Fibroblast of gingiva (primary cell): Measurements from ENCODE around the gene MAML3.

Experiments used
- DNase-seq: peaks from one replicate; pipeline ENCODE4 v3.0.0-alpha.2; 2011; ENCODE audit warnings: low read depth

MAML3 gene

DNA sequence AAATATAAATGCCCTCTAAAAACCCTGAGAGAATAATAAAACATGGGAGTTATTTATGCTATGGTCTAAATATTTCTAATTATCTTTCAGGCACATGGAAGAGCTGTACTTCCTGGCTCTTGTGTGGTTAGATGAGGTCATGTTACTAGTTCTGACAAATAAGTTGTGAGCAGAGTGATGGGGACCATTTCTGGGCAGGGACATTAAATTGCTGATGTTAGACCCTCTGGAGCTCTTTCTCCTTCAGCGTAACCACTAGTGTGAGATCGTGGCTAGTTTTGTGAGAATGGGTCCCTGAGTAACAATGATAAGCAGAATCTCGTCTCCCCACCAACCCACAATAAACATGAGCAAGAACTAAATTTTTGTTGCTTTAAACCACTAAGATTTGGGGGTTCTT, 108.0 kb downstream of the MAML3 start:
- no peak for DNase-seq

DNA sequence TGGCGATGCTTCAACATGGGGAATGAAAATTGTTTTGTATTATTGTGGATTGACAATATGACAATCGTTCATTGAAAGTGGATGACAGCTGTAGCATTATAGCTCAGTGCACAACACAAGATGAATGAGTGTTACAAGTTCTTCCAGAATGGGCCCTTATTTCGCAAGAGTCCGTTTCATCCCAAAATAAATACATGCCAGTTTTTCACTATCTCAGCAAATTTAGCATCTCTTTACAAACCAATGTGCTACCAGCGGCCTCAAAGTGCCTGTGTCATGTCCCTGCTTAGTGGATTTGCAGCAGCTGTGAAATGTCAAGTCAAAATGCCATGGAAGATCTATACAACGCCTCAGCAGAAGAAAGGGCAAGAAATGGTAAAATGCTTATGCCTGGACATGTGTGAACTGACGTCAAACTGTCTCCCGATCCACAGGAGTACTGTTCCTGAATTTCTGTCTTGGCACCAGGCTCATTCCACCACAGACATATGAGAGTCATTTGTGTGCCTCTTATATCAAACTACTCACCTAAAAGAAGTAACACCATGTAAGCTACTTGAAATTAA, 109.6 kb downstream of the MAML3 start:
- DNase-seq, result peak; percentile 44

DNA sequence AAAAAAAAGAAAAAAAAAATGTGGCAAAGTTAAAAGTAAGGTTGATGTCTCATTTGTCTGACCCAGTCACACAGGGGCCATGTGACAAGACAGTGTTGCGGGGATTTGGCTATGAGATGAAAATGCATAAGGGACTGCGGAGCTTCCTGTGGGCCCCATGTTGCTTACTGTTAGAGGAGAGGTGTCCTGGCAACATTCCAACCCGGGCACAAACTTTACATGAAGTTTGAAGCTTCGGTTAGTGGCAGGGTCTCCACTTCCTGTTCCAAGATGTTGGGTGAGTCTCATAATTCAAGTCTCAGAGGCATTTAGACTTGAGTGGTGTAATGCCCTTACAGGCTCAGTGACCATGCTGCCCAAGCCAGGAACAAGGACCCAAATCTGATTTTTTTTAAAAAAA, 111.3 kb downstream of the MAML3 start:
- DNase-seq, result no peak

DNA sequence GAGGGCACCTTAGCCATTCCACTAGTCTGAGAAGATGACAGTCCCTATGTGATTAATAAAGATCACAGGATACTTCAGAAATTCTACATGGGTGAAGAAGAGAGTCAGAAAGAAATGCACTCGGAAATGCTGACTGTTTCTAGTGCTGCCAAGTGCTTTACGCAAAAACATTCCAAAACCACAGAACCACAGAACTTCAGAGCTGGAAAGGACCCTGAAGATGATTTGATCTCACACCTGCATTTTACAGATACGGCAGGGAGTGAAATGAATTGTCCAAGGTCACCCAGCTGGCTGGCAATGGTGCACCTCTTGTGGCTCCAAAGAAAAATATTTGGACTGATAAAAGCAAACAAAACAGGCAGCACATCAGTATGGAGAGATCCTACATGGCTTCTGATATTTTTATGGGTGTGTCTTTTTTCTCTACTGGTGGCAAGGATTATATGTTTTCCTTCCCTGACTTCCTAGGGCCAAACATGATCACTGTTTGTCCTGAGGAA, 115.9 kb downstream of the MAML3 start:
- peak; percentile 43 for DNase-seq

DNA sequence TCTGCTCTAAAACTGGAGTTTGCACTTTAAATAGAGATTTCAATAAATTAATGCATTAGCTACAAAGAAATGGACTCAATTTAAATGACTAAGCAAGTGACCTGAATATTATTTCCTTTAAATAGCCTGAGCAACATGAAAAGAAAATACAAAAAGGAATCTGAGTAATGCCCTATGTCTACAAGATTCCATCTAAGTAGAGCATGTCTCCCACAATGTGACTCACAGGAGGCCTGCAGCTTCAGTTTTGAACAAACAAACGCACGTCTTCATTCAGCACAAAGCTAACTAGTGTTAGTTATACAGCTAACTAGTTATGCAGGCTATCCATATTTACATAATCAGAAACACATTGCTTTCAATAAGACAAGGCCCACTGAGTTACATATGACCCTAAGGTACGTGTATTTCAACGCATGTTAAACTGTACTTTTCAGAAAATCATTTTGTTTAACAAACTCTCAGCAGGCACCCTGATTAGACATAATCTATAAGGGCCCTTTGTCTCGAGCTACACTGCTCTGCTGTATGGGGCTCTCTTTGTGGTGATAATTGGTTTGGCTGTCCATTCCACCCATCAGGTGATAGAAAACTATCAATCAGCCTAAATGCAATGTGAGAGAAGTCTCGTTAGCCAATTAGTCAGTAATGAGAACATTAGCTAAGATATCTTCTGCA, 116.5 kb downstream of the MAML3 start:
- DNase-seq, result peak; percentile 84

DNA sequence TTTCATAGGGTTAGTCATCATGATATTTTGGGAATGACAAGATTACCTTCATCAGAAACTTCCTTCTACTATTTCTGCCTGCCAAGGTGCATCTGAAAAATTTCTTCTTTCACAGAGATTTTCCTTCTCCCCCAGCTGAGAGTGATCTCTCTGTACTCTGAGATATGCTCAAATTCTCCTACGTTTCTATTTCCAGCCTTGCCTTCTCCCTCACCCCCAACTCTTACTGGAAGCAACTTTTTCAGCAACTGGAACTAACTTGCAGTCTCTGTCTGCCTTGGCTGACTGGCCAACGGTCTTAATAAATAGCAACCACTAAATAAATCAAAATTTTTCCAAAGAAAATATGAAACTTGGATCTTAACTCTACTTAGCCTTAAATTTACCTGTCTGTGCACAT, 122.3 kb downstream of the MAML3 start:
- no peak for DNase-seq

DNA sequence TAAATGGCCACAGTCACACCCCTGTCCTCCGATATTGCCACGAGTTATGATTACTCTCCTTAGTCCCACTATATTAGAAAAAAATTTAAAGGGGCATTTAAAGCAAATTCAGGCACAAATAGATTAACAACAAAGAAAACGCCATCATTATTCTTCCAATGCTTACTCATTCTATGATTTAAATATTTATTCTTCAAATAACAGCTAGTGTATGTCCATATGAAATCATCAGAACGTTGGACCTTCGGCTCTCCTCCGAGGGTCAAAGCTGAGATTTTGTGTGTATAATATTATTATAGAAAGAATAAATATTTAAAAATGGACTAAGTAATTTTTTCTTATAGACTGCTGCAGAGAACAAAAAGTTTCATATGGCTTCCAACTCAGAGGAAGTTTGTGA, 122.9 kb downstream of the MAML3 start:
- no peak for DNase-seq

DNA sequence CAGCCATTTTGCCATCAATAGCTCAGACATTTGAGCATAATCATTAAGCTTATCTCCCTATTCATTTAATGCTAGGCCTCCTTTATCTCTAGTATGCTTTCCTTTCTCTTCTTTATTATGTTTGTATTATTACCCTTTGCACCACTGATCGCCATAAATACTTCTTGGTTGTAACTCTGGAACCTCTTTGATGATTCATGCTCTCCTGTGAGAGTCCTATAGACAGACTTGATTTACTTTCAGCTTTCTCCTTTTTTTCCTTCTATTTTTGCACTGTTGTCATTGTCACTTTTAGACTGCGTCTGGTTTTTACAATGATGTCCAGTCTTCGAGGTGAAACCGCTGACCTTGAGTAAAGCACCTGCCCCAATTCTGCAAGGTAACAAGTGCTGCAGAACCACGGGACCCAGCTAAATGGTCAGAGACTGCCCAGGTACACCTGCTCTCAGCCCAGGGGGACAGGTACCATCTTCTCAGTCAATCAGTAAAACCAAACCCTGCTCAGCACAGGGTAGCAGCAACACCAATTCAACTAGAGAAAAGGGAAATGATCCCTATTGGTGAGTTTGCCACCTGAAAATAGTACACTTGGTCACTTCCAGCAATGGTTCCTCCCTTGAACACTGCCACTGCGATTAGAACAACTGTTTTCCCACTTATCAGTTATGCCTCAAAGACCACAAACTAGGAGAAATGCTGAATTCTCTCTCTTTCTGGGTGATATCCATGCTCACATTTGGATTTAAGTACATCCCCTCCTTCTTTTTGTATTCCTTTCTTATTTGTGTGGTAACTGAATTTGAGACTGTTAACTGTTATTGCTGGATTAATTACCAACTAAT, 125.1 kb downstream of the MAML3 start:
- no peak for DNase-seq

DNA sequence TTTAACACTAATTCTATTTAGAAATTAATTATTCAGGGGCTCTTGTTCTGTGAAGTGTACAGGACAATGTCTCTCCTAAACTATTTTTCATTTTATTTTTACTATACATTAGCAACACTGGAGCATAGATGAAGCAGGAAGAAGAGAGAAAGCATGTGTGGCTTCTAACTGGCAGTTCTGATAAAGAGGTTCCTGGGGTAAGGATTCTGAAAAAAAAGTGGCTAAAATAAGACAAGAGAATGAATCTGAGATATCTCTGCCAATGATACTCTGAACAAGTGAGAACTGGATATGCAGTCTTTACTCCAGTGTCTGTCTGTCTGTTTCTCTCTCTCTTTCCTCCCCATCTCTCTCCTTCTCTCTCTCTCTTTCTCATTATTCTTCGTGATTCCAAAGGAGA, 125.9 kb downstream of the MAML3 start:
- DNase-seq, result no peak

DNA sequence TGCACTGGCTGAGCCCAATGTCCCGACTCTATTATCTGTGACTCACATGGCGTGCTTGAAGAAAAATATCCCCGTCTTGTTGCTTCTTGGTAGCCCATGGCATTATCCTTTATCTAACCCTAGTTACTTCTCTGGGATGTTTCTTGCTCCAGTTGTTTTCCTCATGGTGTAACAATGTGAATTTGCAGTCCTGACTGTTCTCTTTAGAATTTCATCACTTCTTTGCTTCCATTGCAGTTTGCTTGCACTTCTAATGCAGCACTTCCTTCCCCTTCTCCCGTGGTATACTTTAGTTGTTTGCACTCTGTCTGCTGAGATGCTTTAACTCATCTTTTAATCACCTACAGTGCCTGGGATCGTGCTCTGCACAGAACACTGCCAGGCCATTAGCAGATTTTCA, 126.9 kb downstream of the MAML3 start:
- no peak for DNase-seq

DNA sequence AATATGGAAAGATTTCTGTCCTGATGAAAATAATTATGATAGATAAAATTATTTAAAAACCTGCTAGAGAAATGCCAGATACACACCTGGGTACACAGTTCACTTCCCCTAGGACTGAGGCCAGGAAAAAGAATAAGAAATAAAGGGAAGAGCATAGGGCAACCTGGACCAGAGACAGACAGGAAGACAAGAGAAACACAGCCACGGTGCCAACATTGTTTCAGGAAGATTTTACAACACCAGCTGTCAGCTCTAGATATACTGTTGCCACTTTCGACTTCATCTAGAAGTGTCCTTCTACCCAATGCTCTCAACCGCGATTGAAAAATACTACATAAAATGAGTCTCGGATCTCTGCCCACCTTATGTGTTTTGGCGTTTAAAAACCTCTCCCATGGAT, 128.5 kb downstream of the MAML3 start:
- DNase-seq, result no peak

DNA sequence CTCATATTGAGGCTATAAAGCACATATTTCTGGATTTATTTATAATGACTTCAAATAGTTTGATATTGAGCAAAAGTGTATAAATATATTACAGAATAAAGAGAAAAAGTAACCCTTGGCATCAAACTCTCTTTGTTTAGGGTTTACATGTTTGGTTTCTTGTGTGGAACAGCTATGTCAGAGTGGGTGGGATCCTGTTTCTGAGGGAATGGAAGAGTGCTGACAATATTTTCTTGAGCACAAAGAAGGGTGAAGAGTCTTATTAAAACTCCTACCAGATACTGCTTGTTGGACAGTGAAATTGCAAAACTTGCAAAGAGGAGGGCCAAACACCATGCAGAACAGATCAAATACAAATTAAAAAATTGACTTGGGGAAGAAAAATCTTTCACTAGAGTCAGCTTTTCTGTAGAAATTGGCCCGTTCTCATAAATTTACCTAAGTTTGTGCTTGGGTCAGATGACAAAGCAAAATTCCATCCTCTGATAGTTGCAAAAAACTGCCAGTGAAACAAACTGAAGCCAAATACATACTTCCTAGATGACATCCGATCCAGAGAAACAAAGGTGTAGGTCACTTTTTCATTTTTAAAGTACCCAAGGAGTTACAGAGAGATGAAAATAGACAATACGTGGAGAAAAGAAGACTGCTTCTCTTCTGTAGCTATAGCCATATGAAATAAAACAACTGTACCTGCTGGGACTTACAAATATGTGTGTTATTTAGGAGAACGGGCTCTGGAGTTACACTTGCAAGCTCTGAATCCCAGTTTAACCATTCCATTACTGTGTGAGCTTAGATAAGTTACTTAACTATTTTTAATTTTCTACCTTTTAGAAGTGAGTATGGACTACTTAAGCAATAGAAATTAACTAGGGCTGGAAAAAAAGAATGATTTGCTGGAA, 133.3 kb downstream of the MAML3 start:
- DNase-seq, result peak; percentile 9

DNA sequence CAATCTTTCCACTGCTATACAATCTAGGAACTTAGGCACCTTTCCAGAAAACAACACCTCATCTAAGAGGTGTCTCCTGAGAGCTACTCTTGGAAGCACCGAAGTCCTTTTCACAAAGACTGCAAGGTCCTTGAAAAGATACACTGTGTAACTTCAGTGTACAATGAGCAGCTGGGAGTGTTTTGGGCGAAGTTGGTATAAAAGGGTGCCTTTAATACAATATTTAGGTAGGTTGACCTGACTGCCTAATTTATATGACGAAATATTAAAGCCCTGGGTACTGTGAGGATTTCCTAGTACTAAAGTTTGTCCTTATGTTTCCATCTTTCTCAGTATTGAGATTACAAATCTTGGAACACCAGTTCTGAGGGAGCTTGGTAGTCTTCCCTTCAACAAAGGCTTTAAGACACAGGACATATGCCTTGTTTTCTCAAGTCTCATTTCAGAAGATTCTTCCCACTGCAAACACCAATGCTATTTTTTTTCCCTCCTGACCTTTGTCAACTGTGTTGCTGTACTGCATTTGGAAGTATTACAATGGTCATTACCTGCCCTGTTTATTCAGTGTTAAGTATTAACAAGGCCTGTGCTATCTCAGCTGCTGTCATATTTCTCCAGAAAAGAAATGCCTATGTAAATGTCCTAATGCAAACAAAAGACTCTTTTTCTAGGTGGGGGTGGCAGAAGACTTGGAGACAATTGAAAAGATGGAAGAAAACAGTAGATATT, 134.2 kb downstream of the MAML3 start:
- DNase-seq, result no peak

DNA sequence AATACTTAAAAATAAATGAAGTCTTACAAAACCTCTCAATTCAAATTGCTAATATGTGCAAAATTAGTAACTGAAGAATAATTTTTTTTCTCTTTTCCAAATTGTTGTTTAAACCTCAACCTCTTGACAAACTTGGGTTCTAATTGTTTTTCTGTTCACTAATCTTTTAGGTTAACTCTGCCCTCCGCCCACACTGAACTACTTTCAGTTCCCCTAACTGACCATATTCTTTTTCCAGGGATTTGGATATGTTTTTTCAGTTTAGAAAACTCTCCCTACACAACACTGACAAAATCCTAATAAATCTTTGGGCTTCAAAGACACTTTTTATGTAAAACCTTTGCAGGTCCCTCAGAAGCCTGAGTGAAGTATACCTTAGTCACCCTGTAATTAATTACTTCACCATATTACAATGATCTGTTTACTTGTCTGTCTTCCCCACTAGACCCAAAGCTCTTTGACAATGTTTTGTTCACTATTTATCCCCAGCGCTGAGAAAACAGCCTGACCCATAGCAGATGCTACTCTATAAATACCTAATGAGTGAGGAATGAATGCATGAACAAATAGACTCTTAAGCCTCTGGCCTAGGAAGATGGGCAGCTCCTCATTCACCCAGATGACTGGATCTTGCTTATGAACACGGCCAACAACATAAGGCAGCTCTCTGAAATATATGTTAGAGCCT, 134.9 kb downstream of the MAML3 start:
- DNase-seq, result no peak

DNA sequence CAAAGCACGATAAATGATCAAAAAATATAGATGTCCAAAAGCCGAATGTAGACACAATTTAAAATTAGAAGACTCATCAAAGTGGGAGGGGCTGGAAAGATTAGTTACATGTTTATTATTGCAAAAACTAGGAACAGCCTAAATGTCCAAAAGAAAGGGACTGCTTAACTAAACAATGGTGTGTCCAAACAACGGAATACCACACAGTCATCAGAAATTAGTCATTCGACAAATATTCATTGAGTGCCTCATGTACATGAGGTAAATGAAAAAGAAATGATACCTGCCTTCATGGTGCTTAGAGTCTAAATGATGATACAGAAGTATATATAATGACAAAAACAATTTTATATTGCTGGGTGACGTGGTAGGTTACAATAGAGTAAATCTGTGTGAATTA, 139.7 kb downstream of the MAML3 start:
- peak; percentile 61 for DNase-seq

DNA sequence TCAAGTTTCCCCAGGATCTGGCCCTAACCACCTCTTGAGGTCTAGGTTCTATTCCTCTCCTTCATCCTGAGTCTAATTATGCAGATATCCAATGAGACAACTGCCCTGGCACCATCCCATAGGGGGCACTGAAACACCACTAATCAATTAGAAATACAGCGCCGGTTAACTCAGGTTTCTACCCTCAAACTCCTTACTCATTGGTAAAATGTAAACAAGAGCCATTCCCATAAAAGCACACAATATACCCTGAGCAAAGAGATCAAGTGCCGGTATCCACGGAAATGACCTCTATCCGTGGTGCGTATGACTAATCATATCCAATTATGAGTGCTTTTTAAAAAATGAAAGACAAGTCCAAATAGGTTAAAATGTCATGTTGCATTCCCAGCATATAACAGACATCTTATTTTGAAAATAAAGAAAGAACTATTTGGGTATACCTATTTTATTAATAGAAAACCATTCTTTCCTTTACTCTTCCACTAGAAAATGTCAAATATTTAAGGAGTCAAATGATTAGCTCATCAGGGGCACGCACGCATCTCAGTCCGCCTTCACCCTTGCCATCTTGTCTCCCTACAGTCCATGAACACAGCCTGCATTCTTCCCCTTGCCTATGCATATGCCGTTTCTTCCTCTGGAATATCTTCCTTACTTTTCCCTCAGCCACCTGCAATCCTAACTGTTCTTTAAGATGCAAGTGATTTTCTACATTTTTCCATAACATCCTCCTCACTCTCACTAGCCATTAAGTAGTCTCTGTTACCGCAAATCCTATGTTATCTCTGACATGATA, 141.1 kb downstream of the MAML3 start:
- DNase-seq, result peak; percentile 74

DNA sequence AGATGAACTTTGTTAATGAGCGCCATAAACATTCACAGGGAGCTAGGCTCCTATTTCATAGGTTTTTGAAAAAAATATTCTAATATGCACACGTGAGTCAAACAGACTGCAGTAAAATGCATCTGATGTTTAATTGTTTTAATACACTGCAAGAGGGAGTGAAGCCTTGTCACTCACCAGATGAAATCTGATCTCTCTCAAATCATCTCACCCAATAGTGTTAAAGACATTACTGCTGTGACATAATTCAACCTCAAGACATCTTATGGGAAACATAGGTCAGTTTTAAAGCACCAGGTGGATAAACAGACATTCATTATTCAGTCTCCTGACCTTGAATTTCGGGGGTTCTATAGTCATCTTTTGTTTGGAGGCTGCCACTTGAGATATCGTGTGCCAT, 148.3 kb downstream of the MAML3 start:
- no peak for DNase-seq

DNA sequence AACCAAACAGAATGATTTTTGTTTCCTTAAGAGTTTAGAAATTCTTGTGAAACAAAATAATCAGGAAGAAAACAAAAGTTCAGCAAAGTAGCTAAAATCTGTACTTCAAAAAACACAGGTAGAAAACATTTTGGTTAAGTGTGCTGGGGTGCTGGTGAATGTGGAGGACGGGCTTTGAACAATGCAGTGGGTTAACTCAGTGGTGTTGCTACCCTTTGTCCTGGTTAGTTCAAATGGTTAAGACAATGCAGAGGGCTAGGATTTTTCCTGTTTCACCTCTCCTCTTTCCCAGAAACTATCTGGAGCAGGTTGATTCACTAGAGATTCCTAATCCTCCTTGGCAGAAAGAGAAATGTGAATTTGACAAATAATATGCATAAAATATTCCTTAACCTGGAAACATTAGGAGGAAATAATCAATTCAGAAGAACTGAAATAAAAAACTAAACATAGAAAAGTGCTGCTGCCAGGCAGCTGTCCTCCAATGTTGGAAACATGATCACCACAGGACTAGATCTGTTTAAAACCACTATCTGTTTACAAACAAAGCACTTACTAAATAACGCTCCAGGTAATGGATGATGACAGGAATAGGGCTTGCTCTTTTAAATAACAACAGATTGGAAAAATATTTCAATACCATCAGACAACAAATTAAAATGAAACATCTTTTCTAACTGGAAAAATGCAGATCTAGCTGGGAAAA, 148.9 kb downstream of the MAML3 start:
- no peak for DNase-seq

DNA sequence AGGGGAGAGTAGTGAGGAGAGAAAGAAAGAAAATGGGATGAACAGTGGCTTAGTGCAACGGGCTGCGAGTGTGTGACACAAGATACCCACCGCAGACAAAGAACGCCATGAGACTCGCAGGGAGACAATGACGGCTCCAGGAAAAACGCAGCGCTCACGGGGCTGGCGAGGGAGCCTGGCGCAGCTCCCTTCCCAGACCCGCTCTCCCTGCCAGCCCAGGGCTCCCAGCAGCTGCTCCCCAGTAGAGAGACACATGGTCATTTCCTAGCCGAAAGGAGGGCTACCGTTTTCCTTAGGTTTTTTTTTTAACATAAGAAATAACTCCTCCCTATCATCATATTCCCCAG, 149.5 kb downstream of the MAML3 start:
- peak; percentile 66 for DNase-seq
